Measurements from ENCODE around the gene AQP7.
"Not testable (repeated sequence)": the region's sequence is repeated elsewhere in the genome, so short reads cannot be mapped to it uniquely, and the experiment has no call there.

The AQP7 gene

DNA sequence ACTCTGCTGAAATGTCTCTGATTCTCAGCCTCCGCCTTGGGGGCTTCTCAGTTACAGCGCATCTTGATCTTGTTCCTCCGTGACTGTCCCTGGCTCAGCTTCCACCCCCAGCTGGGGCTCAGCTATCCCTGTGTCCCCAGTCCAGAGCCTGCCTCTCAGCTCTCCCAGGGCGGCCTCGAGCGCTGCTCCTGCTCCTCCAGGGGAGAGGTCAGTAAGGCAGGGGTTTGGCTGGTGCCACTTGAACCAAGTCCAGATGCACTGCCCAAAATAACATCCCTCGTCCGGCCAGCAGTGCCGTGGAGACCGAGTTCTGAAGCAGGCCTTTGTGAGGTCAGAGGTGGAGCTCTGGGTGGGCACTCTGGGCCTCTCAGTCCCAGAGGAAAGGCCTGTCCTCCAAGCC lies at the start of gene AQP7:
Gene AQP7 (minus strand): TSS at position 198 of the 400 bp plus-strand sequence. CDS start 1,306 bp downstream, outside the sequence.
- not testable (repeated sequence) for DNase-seq (ENCODE audit: low read depth in 2 of 2, low spot score in 1 of 2)

DNA sequence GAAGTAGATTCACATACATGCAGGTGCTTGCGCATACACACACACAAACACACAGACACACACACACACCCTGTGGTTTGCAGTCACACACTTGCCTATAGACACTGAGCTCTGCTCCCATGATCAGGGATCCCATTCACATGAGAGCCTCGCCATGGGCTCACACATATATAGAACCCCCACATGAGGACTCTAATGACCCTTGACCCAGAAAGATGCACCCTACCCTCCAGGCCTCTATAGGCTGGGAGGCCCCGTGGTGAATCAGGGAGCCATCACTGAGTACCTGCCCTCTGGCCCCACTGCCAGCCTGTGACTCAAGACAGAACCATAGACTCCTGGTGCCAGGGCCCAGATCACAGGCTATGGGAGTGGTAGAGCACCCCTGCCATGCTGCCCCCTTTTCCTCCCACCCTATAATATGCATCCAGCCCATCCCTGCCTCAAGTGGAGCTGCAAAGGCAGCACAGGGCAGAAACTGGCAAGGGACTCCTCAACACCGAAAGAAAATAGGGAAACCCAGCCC lies 48.3 kb upstream of the AQP7 start:
- DNase-seq (ENCODE audit: low read depth in 2 of 2, low spot score in 1 of 2): no peak

DNA sequence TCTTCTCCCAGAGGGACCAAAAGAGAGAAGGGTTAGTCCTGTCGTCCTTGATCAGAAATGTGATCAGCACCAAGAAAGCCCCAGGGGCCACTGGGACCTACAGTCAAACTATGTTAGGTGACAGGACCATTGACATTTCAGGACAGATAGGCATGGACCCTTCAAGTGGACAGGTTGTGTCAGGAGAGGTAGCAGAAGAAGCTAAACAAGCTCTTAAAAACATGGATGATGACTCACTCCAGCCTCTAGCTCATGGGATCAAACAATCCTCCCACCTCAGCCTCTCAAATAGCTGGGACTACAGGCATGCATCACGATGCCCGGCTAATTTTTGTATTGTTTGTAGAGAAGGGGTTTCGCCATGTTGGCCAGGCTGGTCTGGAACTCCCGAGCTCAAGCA lies 47.3 kb upstream of the AQP7 start:
- DNase-seq (ENCODE audit: low read depth in 2 of 2, low spot score in 1 of 2): no peak

DNA sequence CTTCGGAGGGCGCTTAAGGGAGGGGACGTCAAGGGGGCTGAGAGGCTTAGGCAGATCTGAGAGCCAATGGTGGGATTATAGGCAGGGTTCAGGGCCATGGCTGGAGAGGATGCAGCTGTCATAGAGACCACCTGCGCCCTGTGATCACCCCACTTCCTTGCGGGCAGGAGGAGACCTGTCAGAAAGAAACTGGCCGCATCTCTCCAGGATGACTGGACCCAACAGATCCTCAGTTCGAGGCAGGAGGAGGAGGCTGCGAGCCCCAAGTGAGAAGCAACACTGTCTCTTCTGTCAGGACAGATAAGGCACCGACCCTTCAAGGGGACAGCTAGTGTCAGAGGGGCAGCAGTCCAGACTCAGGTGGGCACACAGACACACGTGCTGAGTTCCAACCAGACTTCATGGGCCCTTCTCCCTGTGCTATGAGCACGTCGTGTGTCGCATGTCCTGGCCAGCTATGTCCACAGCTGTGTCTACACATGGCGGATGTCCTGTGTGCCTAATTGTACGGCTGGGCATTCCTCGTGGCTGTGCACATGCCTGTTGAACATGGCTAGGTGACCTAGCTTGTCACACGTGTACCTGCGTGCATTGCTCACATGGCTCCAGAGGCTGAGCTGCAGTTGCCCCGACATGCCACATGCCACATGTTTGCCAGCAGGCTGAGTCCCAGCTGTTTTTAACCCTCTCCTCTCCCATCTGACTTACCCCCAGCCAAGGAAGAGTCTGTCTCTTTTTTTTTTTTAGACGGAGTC lies 45.6 kb upstream of the AQP7 start:
- no peak for DNase-seq (ENCODE audit: low read depth in 2 of 2, low spot score in 1 of 2)

DNA sequence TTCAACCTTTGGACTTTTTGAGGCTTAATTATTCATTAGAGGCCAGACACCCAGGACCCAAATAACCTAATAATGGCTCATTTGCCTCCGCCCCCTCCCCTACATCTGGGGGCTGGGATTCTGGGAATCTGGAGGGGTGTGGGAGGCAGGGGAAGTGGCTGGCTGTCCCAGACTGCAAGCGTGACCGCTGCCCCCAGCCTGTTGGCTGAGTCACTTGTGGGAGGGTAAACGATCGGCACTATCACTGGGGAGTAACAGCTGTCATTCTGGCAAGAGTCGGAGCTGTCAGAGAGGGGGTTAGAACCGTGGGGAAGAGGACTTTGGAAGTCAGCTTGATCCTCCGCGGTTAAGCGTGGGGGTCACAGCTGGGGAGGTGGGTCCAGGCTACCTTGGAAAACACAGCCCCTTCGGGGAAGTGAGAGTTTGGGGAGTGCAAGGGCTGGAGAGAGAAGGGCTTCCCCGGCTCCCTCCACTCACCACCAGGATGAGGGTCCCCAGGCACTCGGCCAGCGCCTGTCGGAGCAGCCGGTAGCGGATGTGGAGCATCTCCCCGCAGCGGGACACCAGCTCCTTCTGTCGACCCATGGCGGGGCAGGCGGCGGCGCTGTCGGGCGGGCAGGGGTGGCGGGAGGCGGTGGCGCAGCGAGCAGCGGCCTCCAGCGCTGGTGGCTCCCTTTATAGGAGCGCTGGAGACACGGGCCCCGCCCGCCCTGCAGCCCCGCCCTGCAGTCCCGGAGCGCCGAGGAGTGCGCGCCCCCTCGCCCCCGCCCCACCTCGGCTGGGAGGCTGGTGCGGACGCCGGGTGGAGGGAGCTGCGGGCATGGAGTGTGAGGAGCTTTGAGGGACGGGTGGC lies 44.8 kb upstream of the AQP7 start, which contains the start of gene AQP3:
Gene AQP3 (minus strand): TSS at position 648 of the 853 bp plus-strand sequence. CDS start 63 bp downstream, at position 585.
- DNase-seq (ENCODE audit: low read depth in 2 of 2, low spot score in 1 of 2): peak; percentile 47 to 53

DNA sequence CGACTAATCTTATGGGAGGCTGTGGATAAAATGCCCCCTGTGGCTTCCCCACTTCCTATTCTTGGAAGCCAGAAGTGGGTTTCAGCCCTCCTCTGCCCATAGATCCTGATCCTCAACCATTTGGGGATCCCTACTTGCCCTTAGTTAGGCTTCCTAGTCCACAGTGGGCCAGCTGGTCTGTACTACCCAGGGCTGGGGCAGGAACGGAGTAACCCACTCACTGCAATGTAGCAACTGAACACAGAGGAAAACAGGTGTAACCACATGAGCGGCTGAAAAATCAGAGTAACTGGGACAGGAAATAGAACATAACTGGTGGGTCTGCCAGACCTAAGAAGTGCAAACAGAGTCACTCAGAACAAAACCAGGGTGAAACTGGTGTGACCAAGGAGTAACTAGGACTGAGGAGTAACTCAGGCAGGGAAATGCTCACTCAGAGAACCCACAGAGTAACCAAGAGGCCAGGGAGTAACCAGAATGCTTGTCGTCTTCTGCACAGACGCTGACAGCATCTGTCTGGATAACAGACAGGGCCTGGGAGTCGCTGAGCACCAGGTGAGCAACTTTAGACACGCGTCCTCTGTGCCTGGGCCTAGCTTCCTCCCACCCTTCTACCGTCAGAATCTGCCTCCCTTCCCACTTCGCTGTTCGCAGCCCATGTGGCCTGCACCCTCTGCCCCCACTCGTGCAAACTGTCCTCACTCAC lies 44.0 kb upstream of the AQP7 start:
- DNase-seq (ENCODE audit: low read depth in 2 of 2, low spot score in 1 of 2): no peak

DNA sequence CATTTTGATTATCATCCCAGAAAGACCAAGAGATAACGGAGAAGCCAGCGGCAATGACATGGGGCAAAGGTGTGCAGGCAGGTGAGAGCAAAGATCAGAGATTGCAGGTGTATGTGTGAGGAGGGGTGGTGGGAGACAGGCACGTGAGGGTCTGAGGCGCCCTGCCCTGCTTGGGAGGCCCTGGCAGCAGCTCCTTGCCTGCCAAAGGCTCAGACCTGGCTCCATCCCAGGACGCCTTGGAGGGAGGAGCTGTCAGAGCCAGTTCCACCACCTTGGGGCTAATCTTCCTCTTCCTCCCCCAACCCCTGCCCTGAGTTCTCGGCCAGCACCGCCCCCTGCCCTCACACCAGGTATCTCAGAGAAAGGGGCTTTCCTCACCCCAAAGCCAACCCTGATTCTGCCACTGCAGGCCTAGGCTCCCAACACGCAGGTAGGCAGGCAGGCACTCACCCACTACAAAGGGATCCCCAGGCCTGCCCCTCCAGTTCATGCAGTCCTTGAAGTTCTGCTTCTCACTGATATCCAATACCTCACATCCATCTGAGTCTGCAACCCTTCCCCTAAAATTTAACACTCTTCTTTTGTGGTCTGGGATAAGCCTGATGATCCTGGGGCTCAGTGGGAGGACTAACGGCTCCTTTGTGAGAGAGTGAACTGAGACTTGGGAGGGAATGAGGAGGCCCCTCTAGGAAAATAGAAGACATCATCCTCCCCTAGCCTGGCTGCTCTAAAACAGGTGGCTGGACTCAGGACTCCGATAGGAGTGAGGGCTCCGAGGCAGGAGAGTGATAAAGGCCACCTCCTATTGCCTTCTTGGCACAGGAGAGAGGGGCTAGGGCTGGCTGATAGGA lies 43.2 kb upstream of the AQP7 start:
- no peak for DNase-seq (ENCODE audit: low read depth in 2 of 2, low spot score in 1 of 2)

DNA sequence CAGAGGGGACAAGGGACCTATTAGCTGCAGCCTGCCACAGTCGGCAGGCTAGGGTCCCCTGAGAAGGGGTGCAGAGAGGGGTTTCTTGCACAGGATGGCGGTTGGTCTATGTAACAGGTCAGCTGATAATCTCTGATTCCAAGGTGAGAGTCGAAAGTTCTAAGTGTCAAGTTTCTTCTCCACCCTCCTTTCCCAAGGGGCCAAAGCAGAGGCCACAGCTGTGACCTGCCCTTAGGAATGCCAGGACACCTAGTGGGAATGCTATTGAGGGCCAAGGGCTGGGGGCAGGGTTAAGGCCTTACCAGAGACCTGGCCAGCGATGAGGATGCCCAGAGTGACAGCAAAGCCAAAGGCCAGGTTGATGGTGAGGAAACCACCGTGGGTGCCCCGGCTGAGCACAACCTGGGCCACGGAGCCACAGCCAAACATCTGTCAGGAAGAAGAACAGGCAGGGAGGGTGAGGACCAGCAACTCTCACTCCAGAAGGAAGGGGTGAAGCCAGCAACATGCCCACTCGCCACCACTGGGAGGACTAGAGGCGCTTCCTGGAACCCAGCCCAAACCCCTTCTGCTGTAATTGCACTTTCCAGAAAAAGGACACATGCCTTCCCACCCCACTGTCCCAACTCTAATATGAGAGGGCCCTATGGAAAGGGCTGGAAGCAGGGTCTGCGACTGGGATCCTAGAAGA lies 41.2 kb upstream of the AQP7 start:
- DNase-seq (ENCODE audit: low read depth in 2 of 2, low spot score in 1 of 2): no peak

DNA sequence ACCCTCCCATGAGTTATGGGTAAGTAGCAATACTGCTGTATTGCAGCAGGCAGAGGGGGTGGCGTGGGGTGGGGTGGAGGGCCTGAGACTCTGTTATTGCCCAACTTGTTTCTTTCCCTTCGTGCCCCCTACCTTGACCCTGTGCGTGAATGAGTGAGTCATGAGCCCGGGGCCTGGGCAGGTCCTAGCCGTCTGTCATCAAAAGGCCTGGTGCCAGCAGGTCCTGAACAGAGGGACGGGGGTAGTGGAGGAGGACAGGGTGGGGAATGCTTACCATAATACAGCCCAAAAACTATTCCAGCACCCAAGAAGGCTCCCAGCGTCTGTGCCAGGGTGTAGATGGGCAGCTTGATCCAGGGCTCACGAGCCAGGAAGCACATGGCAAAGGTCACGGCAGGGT lies 40.7 kb upstream of the AQP7 start:
- no peak for DNase-seq (ENCODE audit: low read depth in 2 of 2, low spot score in 1 of 2)

DNA sequence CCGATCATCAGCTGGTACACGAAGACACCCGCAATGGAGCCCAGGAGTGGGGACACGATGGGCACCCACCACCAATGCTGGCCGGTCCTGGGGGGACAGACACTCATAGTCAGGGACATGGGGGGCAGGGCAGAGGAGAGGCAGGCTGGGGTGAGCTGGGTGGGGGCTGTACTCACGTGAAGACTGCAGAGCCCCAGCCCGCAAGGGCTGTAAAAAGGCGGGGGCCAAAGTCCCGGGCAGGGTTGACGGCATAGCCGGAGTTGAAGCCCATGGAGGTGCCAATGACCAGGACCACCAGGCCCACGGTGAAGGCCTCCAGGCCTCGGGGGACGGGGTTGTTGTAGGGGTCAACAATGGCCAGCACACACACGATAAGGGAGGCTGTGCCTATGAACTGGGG lies 39.8 kb upstream of the AQP7 start:
- no peak for DNase-seq (ENCODE audit: low read depth in 2 of 2, low spot score in 1 of 2)

DNA sequence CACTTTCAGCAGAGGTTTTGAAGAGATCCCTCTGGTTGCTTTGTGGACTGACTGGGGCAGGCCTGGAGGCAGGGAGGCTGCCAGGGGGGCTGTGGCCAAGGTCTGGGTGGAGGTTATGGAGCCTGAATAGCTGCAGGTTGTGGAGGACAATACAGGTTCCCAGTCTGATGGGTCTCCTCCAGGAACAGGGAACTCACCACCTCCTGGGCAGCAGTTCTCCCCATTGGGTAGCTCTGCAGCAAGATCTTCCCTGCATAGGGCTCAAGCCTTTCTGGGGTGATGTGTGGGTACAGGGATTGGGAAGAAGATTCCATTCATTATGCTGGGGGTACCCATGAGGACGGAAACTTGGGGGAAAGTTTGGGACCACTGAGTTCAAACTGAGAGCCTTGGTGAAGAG lies 38.2 kb upstream of the AQP7 start:
- no peak for DNase-seq (ENCODE audit: low read depth in 2 of 2, low spot score in 1 of 2)

DNA sequence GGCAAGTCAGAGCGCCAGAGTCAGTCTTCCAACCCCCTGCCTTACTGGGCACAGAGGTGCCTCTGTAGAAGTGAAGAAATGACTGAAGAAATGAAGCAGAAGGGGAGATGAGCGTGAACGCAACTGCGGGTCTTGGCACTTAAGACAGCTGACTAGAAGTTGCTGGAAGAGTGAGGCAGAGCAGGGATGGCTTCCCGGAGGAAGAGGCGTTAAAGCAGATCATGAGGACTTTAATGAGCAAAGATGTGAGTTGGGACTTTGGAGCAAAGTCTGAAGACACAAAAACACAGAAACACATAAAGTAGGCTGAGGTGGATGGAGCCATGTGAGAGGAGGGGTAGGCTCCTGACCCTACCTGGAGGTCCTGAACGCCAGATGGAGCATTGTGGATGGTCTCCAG lies 37.8 kb upstream of the AQP7 start:
- no peak for DNase-seq (ENCODE audit: low read depth in 2 of 2, low spot score in 1 of 2)

DNA sequence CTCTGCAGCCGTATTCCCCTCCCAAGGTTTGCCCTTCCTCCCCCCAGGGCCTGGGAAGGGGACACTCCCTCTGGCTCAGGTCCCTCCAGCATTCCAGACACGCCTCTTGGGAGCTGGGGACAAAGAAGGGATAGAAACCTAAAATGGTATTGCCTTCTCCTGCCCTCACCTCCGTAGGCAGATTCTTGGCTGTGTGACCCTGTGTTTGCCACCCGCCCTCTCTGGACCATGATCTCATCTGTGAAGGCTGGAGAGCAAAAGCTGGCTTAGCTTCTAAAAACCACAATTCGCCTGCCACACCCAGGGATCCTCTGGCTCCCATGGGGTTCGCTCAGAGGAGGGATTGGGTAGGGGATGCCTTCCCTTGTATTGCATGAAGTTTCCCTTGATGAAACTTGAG lies 37.4 kb upstream of the AQP7 start:
- DNase-seq (ENCODE audit: low read depth in 2 of 2, low spot score in 1 of 2): no peak

DNA sequence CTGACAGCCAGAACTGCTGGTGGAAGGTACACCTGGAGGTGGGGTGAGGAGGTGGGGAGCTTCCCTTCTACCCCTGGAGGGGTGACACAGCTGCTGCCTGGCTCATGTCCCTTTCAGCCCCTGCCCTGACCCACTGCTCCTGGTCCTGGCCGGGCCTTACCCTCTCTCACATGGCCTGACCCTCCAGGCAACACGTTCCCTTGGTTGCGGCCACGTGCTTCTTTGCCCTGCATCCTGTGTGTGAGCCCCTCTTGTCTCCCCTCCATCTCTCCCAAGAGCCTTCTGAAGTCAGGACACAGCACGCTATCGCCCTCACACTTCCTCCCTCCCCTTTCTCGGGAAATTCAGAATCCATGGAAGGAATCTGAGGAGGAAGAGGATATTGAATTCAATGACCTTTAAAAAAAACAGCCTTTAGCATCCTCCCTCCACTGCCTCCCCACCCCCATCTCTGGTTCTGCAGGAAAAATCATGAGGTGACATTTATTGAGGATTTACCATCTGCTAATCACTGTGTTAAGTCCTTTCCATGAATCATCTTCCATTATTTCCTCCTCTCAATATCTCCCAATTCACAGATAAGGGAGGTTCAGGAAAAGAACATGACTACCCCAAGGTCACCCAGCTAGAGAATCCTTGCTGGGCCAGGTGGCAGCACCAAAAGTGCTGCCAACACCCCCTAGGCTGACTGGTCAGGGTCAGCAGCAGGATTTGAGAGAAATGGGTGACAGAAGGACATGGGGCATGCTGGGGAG lies 36.7 kb upstream of the AQP7 start:
- no peak for DNase-seq (ENCODE audit: low read depth in 2 of 2, low spot score in 1 of 2)

DNA sequence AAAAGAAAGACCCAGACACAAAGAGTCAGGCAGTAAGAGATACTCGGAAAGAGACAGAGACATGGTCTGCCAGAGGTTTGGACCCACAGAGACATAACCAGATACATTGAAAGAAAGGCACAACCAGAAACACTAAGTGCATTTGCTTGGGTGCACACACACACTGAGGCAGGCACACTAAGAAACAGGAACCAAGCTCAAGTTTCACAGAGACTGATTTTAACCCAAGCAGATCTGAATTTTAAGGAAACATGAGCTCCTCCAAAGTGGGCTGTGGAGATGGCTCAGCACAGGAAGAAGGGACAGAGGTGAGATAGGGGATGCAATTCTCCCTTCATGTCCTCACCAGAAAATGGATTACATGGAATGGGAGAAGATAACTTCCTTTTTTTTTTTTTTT lies 35.5 kb upstream of the AQP7 start:
- DNase-seq (ENCODE audit: low read depth in 2 of 2, low spot score in 1 of 2): no peak

DNA sequence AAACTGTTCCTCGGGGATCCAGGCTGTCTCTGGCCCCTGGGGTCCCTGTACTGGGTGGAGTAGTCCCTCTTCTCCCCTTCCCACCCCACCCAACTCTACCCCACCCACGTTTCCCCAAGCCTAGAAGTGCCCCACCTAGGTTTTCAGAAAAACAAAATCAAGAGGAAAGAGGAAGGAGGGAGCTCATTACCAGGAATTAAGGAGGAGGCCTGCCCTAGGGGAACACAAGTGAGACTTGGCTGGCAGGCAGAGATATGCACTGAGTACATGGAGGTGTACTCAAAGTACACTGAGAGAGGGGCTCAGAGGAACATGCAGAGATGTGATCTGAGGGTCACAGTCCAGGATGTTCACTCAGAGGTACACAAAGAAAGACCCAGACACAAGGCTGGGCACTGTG lies 34.8 kb upstream of the AQP7 start:
- no peak for DNase-seq (ENCODE audit: low read depth in 2 of 2, low spot score in 1 of 2)

DNA sequence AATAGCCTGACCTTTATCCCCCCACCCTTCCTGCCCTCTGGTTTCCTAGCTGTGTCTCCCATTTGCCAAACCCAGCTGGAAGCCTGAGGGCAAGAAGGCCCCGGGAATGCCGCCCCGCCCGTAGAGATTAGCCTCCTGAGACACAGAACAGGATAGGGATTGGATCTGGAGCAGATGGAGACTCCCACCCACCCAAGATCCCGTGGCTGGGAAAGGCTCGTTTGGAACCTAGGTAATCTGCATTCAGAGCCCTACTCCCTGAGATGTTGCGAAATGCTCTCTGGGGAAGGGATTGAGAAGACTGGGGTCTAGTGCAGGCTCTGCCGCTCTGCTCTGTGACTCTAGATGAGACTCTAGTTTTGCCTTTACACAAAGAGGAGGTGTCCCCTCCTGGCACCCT lies 34.1 kb upstream of the AQP7 start:
- no peak for DNase-seq (ENCODE audit: low read depth in 2 of 2, low spot score in 1 of 2)

DNA sequence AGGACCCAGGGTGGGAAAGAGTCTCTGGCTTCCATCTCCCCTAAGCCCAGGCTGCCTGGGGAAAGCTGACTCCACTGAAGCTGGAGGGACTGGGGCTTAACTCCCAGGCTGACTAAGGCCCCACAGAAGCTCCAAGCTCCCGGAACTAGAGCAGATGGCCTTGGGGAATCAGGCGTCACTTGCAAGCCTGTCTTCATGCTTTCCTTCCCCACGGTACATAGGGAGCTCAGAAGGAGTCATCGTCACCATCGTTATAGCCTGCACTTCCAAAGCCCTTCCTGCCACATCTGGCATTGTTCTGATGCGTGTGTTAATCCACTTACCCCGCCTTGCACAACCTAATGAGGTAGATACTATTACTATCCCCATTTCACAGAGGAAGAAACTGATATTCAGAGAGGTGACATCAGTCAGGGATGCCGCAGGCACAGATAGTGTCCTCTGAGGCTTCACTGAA lies 33.5 kb upstream of the AQP7 start:
- no peak for DNase-seq (ENCODE audit: low read depth in 2 of 2, low spot score in 1 of 2)
